IMR-90 (cell line): ENCODE data around the gene RADIL. TPM values are rescaled to one million over a fixed set of nuclear protein-coding genes. Genes with fewer than 3 reads are reported as not detected.

ENCODE experiments used
- ATAC-seq: fragments of 200-7000 bp; cut with Tn5 transposase; 2 replicates; pipeline ENCODE4 v1.9.1; 2020; ENCODE audit warnings: low read depth, mild to moderate bottlenecking, moderate library complexity
- BruUV-seq: library from RNA; stranded (reverse); fragments of 400-500 nt; replicated peaks from 2 replicates; lab custom pipeline; 2021; lab: Mats Ljungman, UMichigan
- CTCF ChIA-PET: fragments of 300-600 bp; formaldehyde crosslinking; extraction: SDS; loops from one replicate; lab custom pipeline; 2021; ENCODE audit warnings: antibody characterized with exemption; lab: Yijun Ruan, JAX
- POLR2A ChIA-PET: fragments of 300-600 bp; sonication (Branson Sonifier 250); formaldehyde crosslinking; loops from one replicate; lab custom pipeline; 2022; ENCODE audit warnings: antibody characterized with exemption; ENCODE audit not compliant: unreplicated experiment; lab: Charles Lee
- DNase-seq: peaks from one replicate; pipeline ENCODE4 v3.0.0; 2013
- H2AFZ ChIP-seq: replicated peaks from 2 replicates; pipeline ENCODE3; 2013; ENCODE audit warnings: low read length, mild to moderate bottlenecking; ENCODE audit not compliant: poor library complexity
- H2AK5ac ChIP-seq: 2 replicates; pipeline ENCODE4 v1.6.1; 2013; ENCODE audit warnings: low read depth, low read length, inconsistent platforms
- H2AK9ac ChIP-seq: replicated peaks from 2 replicates; pipeline ENCODE3; 2013; ENCODE audit warnings: mild to moderate bottlenecking, low read depth, low read length, moderate library complexity; ENCODE audit not compliant: poor library complexity
- H2BK120ac ChIP-seq: 2 replicates; pipeline ENCODE4 v1.6.1; 2013; ENCODE audit warnings: low read depth, low read length, inconsistent platforms
- H2BK15ac ChIP-seq: 3 replicates; pipeline ENCODE4 v1.6.1; 2013; ENCODE audit warnings: low read depth, low read length, inconsistent platforms
- H2BK20ac ChIP-seq: 2 replicates; pipeline ENCODE4 v1.6.1; 2013; ENCODE audit warnings: low read depth, mild to moderate bottlenecking, inconsistent platforms, low read length, moderate library complexity
- H2BK5ac ChIP-seq: 2 replicates; pipeline ENCODE4 v1.6.1; 2013; ENCODE audit warnings: mild to moderate bottlenecking, low read depth, low read length, inconsistent platforms; ENCODE audit not compliant: poor library complexity, severe bottlenecking
- H3K14ac ChIP-seq: replicated peaks from 2 replicates; pipeline ENCODE4 v1.6.1; 2013; ENCODE audit warnings: low read depth, low read length, inconsistent platforms
- H3K18ac ChIP-seq: 2 replicates; pipeline ENCODE4 v1.6.1; 2013; ENCODE audit warnings: low read depth, low read length, control low read depth
- H3K23ac ChIP-seq: 2 replicates; pipeline ENCODE4 v1.6.1; 2013; ENCODE audit warnings: low read depth, low read length, inconsistent platforms
- H3K27ac ChIP-seq: 2 replicates; pipeline ENCODE4 v1.5.1; 2013; ENCODE audit warnings: mild to moderate bottlenecking, control low read depth, low read length; ENCODE audit not compliant: insufficient read depth
- H3K27me3 ChIP-seq: 2 replicates; pipeline ENCODE4 v1.6.1; 2013; ENCODE audit warnings: low read length; ENCODE audit not compliant: control insufficient read depth, insufficient read depth
- H3K36me3 ChIP-seq: 2 replicates; pipeline ENCODE4 v1.6.1; 2013; ENCODE audit warnings: low read length, mixed read lengths; ENCODE audit not compliant: control insufficient read depth, insufficient read depth
- H3K4ac ChIP-seq: 2 replicates; pipeline ENCODE4 v1.6.1; 2013; ENCODE audit warnings: low read depth, low read length, inconsistent platforms
- H3K4me1 ChIP-seq: 2 replicates; pipeline ENCODE4 v1.6.1; 2013; ENCODE audit warnings: low read length, mixed read lengths; ENCODE audit not compliant: control insufficient read depth, insufficient read depth
- H3K4me2 ChIP-seq: 2 replicates; pipeline ENCODE4 v1.6.1; 2013; ENCODE audit warnings: low read depth, mild to moderate bottlenecking, control low read depth, low read length, moderate library complexity
- H3K4me3 ChIP-seq: 2 replicates; pipeline ENCODE4 v1.5.1; 2013; ENCODE audit warnings: low read depth, mild to moderate bottlenecking, control low read depth, low read length, moderate library complexity; ENCODE audit not compliant: insufficient read depth
- H3K56ac ChIP-seq: 2 replicates; pipeline ENCODE4 v1.6.1; 2013; ENCODE audit warnings: low read length, inconsistent platforms; ENCODE audit not compliant: insufficient read depth; ENCODE audit errors: extremely low read depth
- H3K79me1 ChIP-seq, 2 experiments: 2 replicates each; pipeline ENCODE4 v1.6.1; 2013; ENCODE audit warnings: low read length in 2 of 2, inconsistent platforms in 1 of 2, low read depth in 1 of 2
- H3K9ac ChIP-seq: 2 replicates; pipeline ENCODE4 v1.6.1; 2013; ENCODE audit warnings: low read depth, low read length, control low read depth
- H3K9me1 ChIP-seq: 2 replicates; pipeline ENCODE4 v1.6.1; 2013; ENCODE audit warnings: low read length, inconsistent platforms; ENCODE audit not compliant: insufficient read depth
- H3K9me3 ChIP-seq: 2 replicates; pipeline ENCODE4 v1.6.1; 2013; ENCODE audit warnings: low read length; ENCODE audit not compliant: control insufficient read depth, insufficient read depth
- H4K20me1 ChIP-seq: 2 replicates; pipeline ENCODE4 v1.6.1; 2013; ENCODE audit warnings: low read length, inconsistent platforms; ENCODE audit not compliant: insufficient read depth
- H4K5ac ChIP-seq: 2 replicates; pipeline ENCODE4 v1.6.1; 2013; ENCODE audit warnings: mild to moderate bottlenecking, low read depth, low read length, control low read depth
- H4K8ac ChIP-seq, 2 experiments: 2 replicates each; pipeline ENCODE4 v1.6.1; 2013; ENCODE audit warnings: low read depth in 2 of 2, low read length in 2 of 2, control low read depth in 1 of 2, inconsistent platforms in 1 of 2
- H4K91ac ChIP-seq: 2 replicates; pipeline ENCODE4 v1.6.1; 2013; ENCODE audit warnings: low read depth, low read length, inconsistent platforms; ENCODE audit not compliant: insufficient read depth
- CEBPB ChIP-seq: IDR thresholded peaks from 2 replicates; pipeline ENCODE4 v1.6.1; 2012; ENCODE audit warnings: low read depth, low read length, improper control_type of control experiment
- CHD1 ChIP-seq: IDR thresholded peaks from 2 replicates; pipeline ENCODE4 v1.6.1; 2012; ENCODE audit warnings: low read depth, low read length, improper control_type of control experiment
- CTCF ChIP-seq: conservative IDR thresholded peaks from 2 replicates; pipeline ENCODE4 v1.5.1; 2012; ENCODE audit warnings: mild to moderate bottlenecking, low read depth, low read length, improper control_type of control experiment
- ELK1 ChIP-seq: fragments of 150-350 bp; IDR thresholded peaks from 2 replicates; pipeline ENCODE4 v1.6.1; 2016; ENCODE audit warnings: low read depth, mild to moderate bottlenecking, low read length, moderate library complexity, borderline replicate concordance
- FOS ChIP-seq: fragments of 150-350 bp; IDR thresholded peaks from 2 replicates; pipeline ENCODE4 v1.6.1; 2016; ENCODE audit warnings: low read depth, low read length
- MAFK ChIP-seq: IDR thresholded peaks from 2 replicates; pipeline ENCODE4 v1.6.1; 2012; ENCODE audit warnings: low read depth, low read length, improper control_type of control experiment
- MAZ ChIP-seq: IDR thresholded peaks from 2 replicates; pipeline ENCODE4 v1.6.1; 2012; ENCODE audit warnings: low read depth, mild to moderate bottlenecking, low read length, improper control_type of control experiment, moderate library complexity, borderline replicate concordance
- MXI1 ChIP-seq: IDR thresholded peaks from 2 replicates; pipeline ENCODE4 v1.6.1; 2012; ENCODE audit warnings: low read depth, mild to moderate bottlenecking, low read length, moderate library complexity, borderline replicate concordance
- NFE2L2 ChIP-seq: fragments of 150-350 bp; IDR thresholded peaks from 2 replicates; pipeline ENCODE4 v1.6.1; 2016; ENCODE audit warnings: low read depth, mild to moderate bottlenecking, low read length
- POLR2A ChIP-seq: IDR thresholded peaks from 2 replicates; pipeline ENCODE4 v1.6.1; 2012; ENCODE audit warnings: mild to moderate bottlenecking, low read depth, low read length
- RAD21 ChIP-seq: IDR thresholded peaks from 2 replicates; pipeline ENCODE4 v1.6.1; 2012; ENCODE audit warnings: low read length, improper control_type of control experiment
- RCOR1 ChIP-seq: IDR thresholded peaks from 2 replicates; pipeline ENCODE4 v1.6.1; 2012; ENCODE audit warnings: mild to moderate bottlenecking, low read length, improper control_type of control experiment; ENCODE audit not compliant: insufficient replicate concordance
- RFX5 ChIP-seq: IDR thresholded peaks from 2 replicates; pipeline ENCODE4 v1.8.0; 2012; ENCODE audit warnings: low read depth, mild to moderate bottlenecking, low read length, moderate library complexity
- USF2 ChIP-seq: fragments of 150-350 bp; IDR thresholded peaks from 2 replicates; pipeline ENCODE4 v1.6.1; 2017; ENCODE audit warnings: mild to moderate bottlenecking, antibody characterized with exemption, low read length, low read depth
- WGBS, 2 experiments: methylation state at CpG; one replicate each; pipeline versions ENCODE4 v1.1.5 to v1.1.7; 2013; ENCODE audit warnings: missing lambda C conversion rate in 2 of 2; ENCODE audit not compliant: insufficient read length in 1 of 2; ENCODE audit errors: extremely low coverage in 2 of 2; 5-methylcytosine and 5-hydroxymethylcytosine counted together
- dilution Hi-C: fragments of 300-500 bp; cut with HindIII; formaldehyde crosslinking; loops from one replicate; pipeline ENCODE4 v1.14.3; 2018; ENCODE audit warnings: low sequenced_read_pairs; ENCODE audit not compliant: unreplicated experiment
- in situ Hi-C: fragments of 300-500 bp; cut with MboI; formaldehyde crosslinking; loops from 3 replicates; pipeline ENCODE4 v1.14.3; 2019; ENCODE audit warnings: low sequenced_read_pairs, inconsistent platforms, mixed read lengths
- intact Hi-C: fragments of 100-400 bp; cut with micrococcal nuclease; formaldehyde crosslinking; loops from 2 replicates; pipeline ENCODE4 v1.10.0; 2022
- polyA plus RNA-seq, 3 experiments: library from polyadenylated mRNA; depleted of rRNA; stranded (reverse); fragments of >200 nt; gene quantifications; 2 replicates each; pipeline ENCODE4 v1.2.3, GENCODE V29; 2012; ENCODE audit warnings: low replicate concordance in 1 of 3
- total RNA-seq: library from RNA; depleted of rRNA; stranded (reverse); fragments of >200 nt; gene quantifications from 2 replicates; pipeline ENCODE4 v1.2.3, GENCODE V29; 2012

RADIL gene
- total and polyA plus RNA-seq, 2 of the 4 experiments (the other 2 are of a cell fraction) = 0.18 to 0.48 TPM

GRCh38 chr7:4868493-4868892 lies 15.0 kb downstream of the RADIL start:
- CTCF ChIA-PET = no interaction called here
- TF ChIP-seq ELK1 = no peak
- no peak for TF ChIP-seq NFE2L2
- TF ChIP-seq USF2 = no peak
- TF ChIP-seq MXI1 = no peak
- no peak for TF ChIP-seq POLR2A
- no peak for TF ChIP-seq RFX5
- TF ChIP-seq MAZ = no peak
- no peak for TF ChIP-seq RCOR1
- TF ChIP-seq RAD21 = no peak
- no peak for TF ChIP-seq MAFK
- no peak for TF ChIP-seq FOS
- no peak for TF ChIP-seq CHD1
- no peak for TF ChIP-seq CTCF
- no peak for TF ChIP-seq CEBPB
- H3K9me1 ChIP-seq = no peaks in the 10 kb centered on the region
- no peak for ATAC-seq
- no peak overlapping the region for H3K27ac ChIP-seq
- no peak overlapping the region for H2BK120ac ChIP-seq
- peaks cover 2% of the 10 kb centered on the region; the same call in 1 of the 2 replicates for H3K27me3 ChIP-seq
- in situ Hi-C loops (no loop called here), intact Hi-C loops (no loop called here), dilution Hi-C loops (no loop called here)
- 73% methylated on average over 2 of the region's 5 CpGs; no CpG with 5 or more reads in 1 of the 2 experiments for WGBS, 2 experiments
- no peak overlapping the region for H2AK5ac ChIP-seq
- H3K56ac ChIP-seq = no peak overlapping the region
- no peaks in the 10 kb centered on the region for H3K9me3 ChIP-seq
- H3K36me3 ChIP-seq = no peaks in the 10 kb centered on the region
- no TSS peak for BruUV-seq
- no peak overlapping the region for H2BK20ac ChIP-seq
- H3K4ac ChIP-seq = no peak overlapping the region
- H3K79me1 ChIP-seq = no peaks in the 10 kb centered on the region
- H3K4me2 ChIP-seq = no peak overlapping the region
- H3K18ac ChIP-seq = no peak overlapping the region
- H4K20me1 ChIP-seq = no peaks in the 10 kb centered on the region
- POLR2A ChIA-PET = no interaction called here
- no peak overlapping the region for H4K91ac ChIP-seq
- H3K4me1 ChIP-seq = no peaks in the 10 kb centered on the region
- H3K23ac ChIP-seq = no peak overlapping the region
- no peak overlapping the region for H2BK15ac ChIP-seq
- no peak overlapping the region for H3K4me3 ChIP-seq
- no peak overlapping the region for H3K14ac ChIP-seq
- H4K5ac ChIP-seq = no peak overlapping the region
- no peak overlapping the region for H2AFZ ChIP-seq
- H2BK5ac ChIP-seq = no peak overlapping the region
- H2AK9ac ChIP-seq = no peak overlapping the region
- H4K8ac ChIP-seq = no peak overlapping the region
- no peak overlapping the region for H3K9ac ChIP-seq
- DNase-seq = no peak
